ENCODE results near the gene NPHP1.
"Not testable (repeated sequence)": the region's sequence is repeated elsewhere in the genome, so short reads cannot be mapped to it uniquely, and the experiment has no call there.

NPHP1 gene

DNA sequence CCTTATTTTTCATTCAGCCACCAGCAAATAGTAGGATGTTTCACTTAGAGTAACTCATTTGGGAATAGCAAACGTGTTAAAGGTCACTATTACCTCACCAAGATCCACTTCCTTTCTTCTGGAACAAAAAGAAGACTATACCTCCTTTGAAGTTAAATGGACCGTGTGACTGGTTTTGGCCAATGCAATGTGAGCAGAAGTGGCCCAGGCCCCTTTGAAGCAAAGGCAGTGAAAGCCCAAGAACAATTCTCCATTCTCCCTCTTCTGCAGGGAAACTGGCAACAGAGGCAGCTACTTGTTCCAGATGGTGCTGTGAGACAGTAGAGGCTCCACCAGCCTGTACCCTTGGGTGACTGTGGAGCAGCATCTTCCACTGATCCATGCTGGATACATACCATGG is 77.9 kb downstream of the NPHP1 start:
- no peak for DNase-seq (ENCODE audit: low read depth)

GRCh38 chr2:110126086-110126773 is 78.6 kb downstream of the NPHP1 start:
- no peak for DNase-seq (ENCODE audit: low read depth)

GRCh38 chr2:110124939-110125691 is 79.7 kb downstream of the NPHP1 start:
- DNase-seq (ENCODE audit: low read depth) = peak; percentile 46

- no peak for DNase-seq (ENCODE audit: low read depth)
These were observed 80.6 kb downstream of the NPHP1 start for GRCh38 chr2:110124038-110124825.

GRCh38 chr2:110121592-110121991 is 83.2 kb downstream of the NPHP1 start:
- DNase-seq (ENCODE audit: low read depth) = no peak

DNA sequence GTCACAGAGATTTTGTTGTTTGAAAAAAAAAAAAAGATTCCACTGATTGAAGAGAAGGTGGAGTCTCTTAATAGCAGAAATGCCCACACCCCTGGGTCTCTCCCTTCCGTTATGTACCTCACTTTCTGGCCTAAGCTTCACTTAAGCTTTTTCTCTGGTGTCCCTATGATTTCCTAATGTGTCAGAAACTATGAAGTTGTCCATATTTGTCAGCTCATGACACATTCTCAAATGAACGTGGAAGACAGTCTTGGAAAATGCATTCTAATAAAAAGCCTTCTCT is 83.8 kb downstream of the NPHP1 start:
- DNase-seq (ENCODE audit: low read depth) = no peak

- DNase-seq (ENCODE audit: low read depth) = no peak
These were observed 84.4 kb downstream of the NPHP1 start for GRCh38 chr2:110120171-110121051.

GRCh38 chr2:110116033-110116710 is 88.6 kb downstream of the NPHP1 start:
- DNase-seq (ENCODE audit: low read depth) = peak; percentile 56

DNA sequence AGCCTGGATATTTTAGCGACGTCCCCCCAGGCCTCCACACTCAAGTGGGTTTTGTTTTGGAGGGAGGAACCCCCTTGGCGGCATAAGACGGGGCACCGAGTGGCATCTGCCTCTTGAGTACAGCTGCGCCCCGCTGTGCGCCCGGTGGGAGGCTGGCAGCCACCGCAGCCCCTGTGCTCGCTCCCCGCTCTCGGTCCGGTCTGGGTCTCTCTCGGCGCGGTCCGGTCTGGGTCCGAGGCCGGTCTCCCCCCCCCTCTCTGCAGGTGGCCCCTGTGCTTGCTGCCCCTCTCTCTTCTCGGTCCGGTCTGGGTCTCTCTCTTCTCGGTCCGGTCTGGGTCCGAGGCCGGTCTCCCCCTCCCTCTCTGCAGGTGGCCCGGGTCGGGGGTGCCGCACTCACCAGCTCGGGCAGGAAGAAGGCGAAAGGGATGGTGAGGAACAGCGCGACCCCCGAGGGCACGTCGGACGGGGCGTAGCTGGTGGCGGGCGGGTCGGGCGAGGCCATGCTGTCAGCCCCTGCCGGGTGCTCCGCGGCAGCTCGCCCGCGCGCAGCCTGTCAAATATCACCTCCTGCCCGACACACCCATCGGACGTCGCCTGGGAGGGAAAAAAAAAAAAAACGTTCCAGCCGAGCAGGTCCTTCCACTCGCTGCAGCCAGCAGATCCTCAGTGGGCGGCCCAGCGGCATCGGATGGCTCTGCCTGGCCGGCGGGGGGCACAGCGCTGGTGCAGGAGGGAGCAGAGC is 89.4 kb downstream of the NPHP1 start, which contains the start of gene MALL:
Gene MALL (minus strand): TSS at position 532 of the 742 bp plus-strand sequence. CDS start 30 bp downstream, at position 502.
- DNase-seq (ENCODE audit: low read depth) = no peak

GRCh38 chr2:110114831-110115255 is 90.0 kb downstream of the NPHP1 start:
- no peak for DNase-seq (ENCODE audit: low read depth)

GRCh38 chr2:110113961-110114591 is 90.7 kb downstream of the NPHP1 start:
- no peak for DNase-seq (ENCODE audit: low read depth)

GRCh38 chr2:110108291-110108690 is 96.5 kb downstream of the NPHP1 start:
- DNase-seq (ENCODE audit: low read depth) = not testable (repeated sequence)

- DNase-seq (ENCODE audit: low read depth) = no peak
These were observed 97.4 kb downstream of the NPHP1 start for GRCh38 chr2:110107092-110108079.

DNA sequence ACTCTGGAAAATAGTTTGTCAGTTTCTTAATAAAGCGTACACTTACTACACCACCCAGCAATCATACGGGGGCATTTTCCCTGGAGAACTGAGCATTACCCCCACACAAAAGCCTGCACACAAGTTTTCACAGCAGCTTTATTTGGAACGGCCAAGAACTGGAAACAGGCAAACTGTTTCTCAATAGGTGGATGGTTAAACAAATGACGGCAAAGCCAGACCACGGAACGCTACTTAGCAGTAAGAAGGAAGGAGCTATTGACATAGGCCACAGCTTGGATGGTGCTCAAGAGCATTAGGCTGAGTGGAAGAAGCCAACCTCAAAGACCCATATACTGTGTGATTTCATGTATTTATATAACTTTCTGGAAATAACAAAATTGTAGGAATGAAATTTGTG is 98.2 kb downstream of the NPHP1 start:
- DNase-seq (ENCODE audit: low read depth) = peak; percentile 27

DNA sequence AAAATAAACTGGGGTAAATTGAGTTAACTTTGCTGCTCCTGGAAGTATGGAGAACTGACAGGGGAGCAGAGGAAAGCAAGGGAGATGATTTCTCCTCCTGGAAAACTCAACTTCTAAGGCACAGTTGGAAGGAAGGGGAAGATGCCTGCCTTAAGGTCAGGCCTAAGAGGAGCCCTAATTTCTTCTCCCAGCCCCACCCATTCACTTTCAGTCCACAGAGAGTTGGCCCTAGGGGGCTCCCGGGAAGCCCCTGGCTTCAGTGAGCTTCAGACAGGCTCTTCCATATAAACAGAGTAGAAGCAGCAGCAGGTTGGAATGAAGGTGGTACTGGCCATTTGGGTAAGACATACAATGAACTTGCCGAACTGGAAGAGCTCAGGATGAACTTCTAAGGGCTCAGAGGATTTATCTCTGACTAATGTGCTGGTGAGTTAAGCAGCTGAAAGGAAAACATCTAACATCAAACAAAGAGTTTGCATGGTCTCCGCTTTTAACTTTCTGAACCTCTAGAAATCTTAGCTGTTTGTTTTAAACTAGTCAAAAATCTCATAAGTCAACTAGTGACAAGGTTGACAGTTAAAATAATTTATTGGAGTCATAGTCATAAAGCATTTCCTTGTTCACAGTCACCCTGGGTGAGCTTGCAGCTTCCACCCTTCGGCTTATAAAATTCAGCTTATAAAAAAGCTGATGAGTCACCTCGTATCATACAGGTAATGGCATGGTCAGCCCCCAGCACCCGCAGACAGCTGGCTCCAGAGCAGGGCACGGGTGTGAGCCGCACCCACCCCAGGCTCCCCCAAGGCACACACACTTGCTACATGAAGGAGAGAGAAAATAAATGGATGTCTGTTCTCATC is 99.0 kb downstream of the NPHP1 start:
- DNase-seq (ENCODE audit: low read depth) = no peak

DNA sequence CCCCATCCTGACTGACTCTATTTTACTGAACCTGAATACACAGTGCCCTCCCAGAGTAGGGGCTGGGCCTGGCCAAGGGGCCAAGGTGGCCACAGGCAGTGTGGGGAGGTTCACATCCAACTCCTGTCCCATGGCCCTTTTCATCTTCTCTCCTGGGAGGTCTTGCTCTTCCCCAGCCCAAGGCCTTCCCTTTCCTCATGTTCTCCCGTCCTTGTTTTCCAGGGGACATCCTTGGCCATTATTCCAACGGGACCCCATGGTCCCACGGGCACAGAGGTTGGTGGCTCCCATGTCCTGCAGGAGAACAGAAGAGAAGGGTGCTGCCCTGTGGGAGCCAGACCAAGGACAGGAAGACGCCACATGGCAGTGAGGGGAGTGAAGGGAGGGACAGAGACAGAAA is 99.6 kb downstream of the NPHP1 start:
- no peak for DNase-seq (ENCODE audit: low read depth)

GRCh38 chr2:110104025-110104771 is 100.6 kb downstream of the NPHP1 start:
- no peak for DNase-seq (ENCODE audit: low read depth)

All from fibroblast of gingiva (primary cell).